Ramos (cell line): ENCODE data around the gene DOK6.

Experiments
- in situ Hi-C: fragments of 300-500 bp; cut with MboI; formaldehyde crosslinking; loops from one replicate; pipeline ENCODE4 v1.14.3; 2022; ENCODE audit warnings: low sequenced_read_pairs; ENCODE audit not compliant: unreplicated experiment

Gene DOK6

DNA sequence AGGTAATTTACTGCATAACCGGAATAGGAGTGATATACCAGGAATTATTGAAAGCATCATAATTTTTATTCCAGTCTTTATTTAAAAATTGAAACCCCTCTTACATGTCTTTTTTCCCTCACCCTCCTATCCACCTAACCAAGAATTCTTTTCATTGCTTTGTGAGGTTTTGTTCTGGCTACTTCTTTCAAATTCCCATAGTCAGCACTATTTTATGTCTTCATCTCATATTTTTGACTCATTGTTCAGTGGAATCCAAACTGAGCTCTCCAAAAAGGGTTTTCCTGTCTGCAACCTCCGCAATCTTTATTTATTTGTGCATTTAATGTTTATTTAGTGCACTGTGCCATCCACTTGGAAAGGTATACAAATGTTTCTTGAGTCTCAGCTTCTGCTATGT, 128.5 kb downstream of the DOK6 start:
- in situ Hi-C loops = no loop called here

DNA sequence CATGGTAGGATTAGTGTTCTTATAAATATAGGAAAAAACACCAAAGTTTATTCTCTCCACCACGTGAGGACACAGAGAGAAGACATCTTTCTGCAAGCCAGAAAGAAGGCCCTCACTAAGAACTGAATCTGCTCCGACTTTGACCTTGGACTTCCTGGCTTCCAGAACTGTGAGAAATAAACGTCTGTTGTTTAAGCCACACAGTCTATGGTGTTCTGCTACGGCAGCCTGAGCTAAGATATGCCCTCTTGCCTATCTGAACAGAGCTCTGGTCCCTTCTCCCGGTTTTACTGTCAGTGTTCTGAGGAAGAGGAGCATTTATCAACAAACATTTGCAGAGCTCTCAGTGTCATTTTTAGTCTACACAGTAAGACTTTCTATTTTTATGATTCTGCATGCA, 131.3 kb downstream of the DOK6 start:
- in situ Hi-C loops = no loop called here

DNA sequence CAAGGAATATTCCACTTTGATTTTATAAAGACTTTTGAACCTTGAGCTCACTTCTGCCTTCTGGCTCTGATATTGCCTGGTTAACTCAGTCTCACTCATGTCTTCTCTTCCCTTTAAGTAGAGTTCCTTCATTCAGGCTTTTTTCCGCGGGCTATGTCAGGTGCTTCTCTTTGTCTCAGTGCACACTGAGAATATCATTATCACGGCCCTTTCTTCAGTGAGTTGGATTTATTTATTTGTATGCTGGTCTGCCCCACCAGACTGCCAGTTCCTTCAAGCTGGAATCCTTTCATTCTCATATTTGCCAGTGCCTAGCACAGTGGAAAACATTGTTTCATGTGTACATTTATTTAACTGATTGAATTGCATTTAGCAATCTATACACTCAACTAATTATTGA, 136.5 kb downstream of the DOK6 start:
- in situ Hi-C loops = no loop called here

DNA sequence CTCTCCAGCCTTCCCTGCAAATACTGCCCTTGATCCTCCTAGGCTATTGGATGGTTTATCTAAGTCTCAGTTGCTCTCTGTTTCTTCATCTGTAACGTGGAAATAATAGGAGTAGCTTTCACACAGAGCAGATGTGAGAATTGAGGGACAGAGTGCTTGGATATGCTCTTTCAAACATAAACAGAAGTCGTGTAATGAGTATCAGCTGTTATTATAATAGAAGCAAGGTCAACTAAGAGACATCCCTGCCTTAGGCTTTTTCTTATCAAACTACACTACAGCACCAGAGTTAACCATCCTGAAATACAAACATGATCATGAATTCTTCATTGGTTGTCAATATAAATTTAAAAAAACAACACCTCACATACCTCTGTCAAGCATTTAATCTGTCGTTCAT, 138.2 kb downstream of the DOK6 start:
- in situ Hi-C loops = no loop called here

DNA sequence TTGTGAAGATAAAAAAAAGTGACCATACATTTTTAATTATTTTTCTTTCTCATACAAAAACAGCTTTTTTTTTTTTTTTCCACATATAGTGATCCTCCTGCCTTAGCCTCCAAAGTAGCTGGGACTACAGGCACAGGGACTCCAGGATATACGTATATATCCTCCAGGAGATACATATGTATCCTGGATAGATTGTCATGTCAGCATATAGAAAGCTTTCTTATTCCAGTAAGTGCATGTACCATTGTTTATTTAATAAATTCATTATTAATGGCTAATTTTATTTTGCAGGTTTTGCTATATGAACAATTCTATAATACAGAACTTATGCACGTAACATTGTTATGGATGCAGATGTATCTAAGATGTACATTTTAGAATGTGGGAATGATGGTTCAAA, 138.7 kb downstream of the DOK6 start:
- in situ Hi-C loops = no loop called here

DNA sequence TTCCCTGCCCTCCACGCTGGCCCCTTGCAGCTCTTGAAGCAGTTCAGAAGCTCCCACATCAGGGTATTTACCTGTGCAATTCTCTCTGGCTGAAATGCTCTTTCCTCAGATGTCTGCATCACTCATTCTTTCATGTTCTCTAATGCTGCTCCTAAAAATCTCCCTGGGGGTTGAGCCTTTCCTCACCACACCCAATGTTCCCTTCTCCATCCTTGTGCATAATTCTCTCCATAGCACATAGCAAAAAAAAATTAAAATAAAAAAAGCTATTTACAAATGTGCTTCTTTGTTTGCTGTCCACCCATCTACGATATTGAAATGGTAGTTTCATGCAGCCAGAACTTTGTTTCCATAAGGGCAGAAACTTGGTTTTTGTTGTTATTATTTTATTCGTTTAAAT, 155.5 kb downstream of the DOK6 start:
- in situ Hi-C loops = no loop called here

DNA sequence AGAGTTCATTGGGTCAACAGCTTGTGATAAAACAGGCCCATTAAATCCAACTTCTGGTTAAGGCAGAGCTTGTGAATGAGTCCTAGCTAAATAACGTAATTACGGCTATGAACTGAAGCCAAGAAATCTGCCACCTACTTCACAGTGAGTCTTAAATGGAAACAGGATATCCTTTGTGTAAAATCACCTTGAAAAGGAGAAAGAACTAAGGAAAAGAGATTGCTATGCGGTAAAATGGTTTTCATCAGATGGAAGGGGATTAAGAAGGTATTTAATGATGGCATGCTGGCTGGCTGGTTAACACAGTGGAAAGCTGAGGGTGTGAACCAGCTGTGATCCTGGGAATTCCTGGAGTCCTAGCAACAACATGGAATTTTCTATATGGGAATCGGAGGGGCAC, 156.6 kb downstream of the DOK6 start:
- in situ Hi-C loops = no loop called here

DNA sequence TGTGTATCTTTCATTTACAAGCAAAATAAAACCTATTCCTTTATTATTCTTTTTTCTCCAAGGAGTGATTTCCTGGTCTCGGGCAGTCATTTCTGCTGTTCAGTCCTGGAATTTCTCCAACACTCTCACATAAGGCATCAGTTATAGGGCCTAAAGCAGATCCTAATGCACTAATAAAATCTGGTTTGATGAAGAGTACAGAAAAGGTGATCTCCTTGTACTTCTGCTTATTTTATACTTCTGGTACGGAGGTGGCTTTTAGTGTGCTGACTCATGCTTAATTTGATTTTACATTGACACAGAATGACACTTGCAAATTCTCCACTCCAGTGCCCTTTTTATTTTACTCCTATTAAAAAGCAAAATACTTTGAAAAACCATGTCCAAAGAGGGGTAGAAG, 157.4 kb downstream of the DOK6 start:
- in situ Hi-C loops = no loop called here

DNA sequence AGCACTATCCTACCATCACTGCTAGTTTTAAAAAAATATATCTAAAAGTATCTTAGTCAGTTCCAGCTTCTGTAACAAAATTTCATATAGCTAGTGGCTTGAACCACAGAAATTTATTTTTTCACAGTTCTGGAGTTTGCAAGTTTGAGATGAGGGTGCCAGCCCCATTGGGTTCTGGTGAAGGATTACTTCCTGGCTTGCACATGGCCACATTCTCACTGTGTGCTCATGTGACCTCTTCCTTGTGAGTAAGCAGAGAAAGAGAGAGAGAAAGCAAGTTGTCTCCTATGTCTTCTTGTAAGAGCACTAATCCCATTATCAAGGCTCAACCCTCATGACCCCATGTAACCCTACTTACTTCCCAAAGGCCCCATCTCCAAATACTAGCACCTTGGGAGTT, 158.9 kb downstream of the DOK6 start:
- in situ Hi-C loops = no loop called here

DNA sequence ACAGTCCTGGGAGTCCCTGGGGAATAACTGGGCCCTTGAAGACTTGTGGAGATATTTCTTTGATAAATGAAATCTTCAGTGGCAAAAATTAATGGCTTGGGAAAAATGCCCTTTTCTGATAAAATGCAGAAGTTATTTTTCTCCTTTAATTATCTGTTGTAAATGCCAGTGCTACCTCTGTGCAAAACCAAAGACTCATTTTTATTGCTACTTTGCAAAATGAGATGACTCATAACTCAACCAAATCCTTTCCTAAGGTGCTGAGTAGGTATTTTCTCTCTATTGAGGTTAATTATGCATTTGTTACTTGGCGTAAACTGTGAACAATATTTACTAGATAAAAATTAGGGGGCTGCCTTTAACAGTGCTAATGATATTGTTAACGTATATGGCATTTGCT, 163.9 kb downstream of the DOK6 start:
- in situ Hi-C loops = no loop called here

DNA sequence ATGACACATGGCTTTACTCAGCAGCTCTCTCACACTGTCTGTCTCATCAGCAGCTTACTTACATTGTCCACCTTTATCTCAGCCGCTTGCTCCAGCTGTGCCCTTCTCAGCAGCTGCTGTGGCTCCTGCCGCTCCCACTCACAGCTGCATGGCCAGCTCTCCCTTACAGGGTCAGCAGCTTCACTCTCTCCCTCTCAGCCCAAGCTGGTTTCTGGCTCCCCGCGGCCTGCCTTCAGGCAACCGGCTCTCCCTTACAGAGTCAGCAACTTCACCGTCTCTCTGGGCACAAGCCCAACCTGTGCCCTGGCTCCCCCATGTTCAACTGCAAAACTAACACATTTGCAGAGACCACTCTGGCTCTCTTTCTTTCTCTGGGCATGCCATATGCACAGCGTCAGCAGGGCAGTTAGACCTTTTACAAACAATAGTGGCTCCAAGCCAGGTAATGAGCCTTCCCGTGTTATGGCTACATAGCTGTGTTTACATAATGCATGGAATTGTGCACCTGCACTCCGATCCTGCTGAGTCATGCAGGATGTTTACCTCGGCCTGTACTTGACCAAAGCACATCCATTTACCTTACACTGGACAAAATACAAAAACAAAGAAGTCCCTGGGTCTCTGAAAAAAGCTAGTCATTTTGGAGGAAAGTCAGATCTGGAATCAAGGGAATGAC, 167.3 kb downstream of the DOK6 start:
- in situ Hi-C loops = no loop called here

DNA sequence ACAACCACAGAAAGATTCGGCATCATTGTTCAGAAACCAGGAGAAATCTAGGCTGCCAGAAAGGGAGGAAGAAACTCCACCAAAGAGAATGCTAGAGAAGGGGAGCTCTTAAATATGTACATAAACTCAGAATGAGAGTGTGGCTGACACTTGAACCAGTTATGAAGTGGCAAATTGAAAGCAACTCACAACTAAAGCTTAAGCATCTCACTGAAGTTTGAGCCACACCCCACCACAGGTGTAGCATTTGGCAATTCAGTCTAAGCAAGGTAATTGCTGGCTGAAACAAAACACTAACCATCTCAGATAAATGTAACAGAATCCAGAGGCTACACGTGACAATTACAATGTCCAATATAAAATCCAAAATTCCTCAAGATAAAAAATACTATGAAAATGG, 168.4 kb downstream of the DOK6 start:
- in situ Hi-C loops = no loop called here

DNA sequence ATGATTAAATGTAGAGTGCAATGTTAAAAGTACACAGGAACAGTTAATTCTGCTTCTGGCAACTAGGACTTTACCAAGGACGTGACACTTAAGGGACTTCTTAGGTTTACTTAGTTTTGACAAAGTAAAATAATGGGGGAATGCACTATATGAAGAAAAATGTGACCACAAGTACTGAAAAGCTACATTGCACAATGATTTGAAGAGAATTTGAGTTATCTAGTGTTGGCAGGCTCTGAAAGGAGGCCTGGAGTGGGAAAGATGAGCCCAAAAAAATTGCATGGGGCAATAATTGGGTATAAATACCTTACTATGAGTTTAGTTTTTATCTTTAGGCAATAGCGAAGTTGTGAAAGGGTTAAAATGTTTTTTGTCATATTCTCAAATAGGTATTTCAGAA, 173.7 kb downstream of the DOK6 start:
- in situ Hi-C loops = no loop called here

DNA sequence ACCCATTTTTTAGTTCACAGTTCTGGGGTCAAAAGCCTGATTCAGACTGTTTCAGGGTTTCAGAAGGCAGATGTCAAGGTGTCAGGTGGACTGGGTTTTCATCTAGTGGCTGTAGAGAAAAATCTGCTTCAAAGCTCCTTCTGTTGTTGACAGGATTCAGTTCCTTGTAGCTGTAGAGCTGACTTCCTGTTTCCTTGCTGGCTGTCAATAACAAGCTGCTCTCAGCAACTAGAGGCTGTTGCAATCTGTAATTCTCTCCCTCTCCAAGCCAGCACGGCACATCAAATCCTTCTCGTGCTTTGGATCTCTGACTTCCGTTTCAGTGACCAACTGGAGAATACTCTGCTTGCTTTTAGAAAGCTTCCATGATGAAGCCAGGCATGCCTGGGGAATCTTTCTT, 179.4 kb downstream of the DOK6 start:
- in situ Hi-C loops = no loop called here

DNA sequence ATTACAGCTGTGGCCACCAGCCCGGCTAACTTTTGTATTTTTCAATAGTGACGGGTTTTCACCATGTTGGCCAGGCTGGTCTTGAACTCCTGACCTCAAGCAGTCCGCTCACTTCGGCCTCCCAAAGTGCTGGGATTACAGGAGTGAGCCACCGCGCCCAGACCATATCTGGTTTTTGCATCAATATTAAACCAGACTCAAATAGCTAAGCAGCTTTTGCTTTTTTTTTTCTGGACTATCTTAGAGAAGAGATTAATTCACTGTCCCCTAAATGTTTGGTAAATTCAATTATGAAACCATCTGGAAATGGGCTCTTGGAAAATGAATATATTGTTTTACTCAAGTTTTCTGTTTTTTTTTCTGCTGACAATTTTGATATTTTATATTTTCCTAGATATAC, 183.7 kb downstream of the DOK6 start:
- in situ Hi-C loops = no loop called here

DNA sequence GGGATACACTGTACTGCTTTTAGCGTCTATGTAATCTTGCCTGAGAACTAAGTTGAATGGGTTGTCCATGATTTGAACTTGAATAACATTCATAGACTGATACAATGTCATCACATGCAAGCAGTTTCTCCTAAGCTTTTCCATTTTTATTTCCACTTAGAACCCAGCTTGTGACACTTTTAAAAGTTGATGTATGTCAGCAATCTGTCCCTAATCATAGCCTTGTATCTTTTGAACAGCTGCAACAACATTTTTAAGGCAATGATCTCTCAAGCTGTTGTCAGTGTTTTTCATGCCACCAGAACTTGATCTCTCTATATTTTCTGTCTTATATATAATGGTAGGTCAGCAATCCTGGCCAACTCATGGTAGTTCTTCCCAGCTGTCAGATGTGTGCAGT, 185.0 kb downstream of the DOK6 start:
- in situ Hi-C loops = no loop called here

DNA sequence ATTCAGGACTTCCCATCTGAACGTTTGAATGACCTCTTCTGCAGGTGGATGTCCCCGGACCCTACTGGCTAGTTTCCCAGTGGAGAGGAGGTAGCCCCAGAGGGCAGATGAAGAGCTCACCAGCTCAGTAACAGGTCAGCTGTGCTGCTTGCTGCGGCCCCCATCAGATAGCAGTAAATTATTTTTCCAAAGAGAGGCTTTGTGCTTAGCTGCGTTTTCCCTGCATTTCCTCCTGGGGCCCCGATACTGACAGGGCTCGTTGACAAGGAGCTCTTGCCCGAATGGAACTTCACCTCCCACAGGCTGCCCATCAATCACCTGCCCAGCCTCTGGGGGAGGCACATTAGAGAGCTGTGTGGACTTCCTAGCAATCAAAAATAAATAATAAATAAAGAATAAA, 185.8 kb downstream of the DOK6 start:
- in situ Hi-C loops = no loop called here

DNA sequence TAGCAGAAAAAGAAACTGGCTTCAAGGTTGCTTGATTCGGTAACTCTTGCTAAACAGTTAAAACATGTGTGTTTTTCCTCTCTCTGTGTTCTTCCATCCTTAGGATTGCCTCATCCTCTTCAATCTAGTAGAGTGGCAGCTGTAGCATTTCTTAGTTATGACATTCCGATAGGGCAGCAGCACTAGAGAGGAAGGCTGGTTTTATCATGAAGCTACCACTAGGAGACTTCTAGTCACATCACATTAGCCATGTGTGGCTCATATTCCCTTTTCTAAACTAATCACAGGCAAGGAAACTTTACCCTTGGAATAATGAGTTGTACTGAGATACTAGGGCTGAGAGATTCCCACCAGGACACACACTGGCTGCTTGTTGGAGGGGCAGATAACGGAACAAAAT, 187.6 kb downstream of the DOK6 start:
- in situ Hi-C loops = no loop called here

DNA sequence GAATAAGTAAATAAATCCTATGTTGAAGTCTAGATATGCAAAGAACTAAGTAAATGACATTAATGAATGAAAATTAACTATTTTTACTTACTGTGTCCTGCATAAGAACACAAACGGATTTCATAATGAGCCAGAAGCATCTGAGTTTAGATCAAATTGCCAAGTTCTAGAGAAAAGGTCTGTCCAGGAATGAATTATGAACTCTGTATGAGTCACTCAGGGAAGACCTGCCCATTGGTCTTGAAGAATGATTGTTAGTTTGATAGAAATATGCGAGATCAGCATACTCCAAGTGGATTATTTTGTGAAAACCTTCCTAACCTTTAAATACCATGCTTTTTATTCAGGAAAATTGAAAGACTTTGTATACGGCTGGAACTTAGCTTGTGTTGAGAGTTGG, 189.5 kb downstream of the DOK6 start:
- in situ Hi-C loops = no loop called here

DNA sequence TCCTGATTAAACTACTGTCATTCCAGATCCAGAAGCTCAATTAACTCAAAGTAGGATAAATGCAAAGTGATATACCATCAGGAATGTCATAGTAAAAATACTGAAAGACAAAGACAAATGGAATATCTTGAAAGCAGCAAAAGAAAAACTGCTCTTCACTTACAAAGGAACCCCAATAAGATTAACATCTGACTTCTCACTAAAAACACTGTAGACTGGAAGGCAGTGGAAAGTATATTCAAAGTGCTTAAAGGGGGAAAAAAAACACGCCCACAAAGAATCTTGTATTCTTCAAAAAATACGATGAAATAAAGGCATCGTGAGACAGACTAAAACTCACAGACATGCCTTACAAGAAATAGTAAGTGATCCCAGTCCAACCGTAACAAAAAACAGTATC, 195.7 kb downstream of the DOK6 start:
- in situ Hi-C loops = no loop called here

DNA sequence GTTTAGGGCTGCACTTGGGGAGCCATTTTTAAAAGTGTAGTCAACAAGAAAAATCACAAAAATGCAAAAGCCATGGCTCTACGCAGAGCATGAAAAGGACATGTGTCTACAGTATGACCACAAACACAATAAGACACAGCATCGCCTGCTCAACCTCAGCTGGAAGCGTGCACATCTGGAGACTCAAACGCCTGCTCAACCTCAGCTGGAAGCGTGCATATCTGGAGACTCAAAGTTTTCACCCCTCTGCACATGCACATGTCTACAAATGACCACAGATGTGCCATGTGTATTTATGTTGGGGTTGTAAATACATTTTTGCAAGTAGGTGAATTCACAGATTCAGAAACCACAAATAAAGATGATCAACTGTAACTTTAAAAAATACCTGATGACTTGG, 196.9 kb downstream of the DOK6 start:
- in situ Hi-C loops = no loop called here

DNA sequence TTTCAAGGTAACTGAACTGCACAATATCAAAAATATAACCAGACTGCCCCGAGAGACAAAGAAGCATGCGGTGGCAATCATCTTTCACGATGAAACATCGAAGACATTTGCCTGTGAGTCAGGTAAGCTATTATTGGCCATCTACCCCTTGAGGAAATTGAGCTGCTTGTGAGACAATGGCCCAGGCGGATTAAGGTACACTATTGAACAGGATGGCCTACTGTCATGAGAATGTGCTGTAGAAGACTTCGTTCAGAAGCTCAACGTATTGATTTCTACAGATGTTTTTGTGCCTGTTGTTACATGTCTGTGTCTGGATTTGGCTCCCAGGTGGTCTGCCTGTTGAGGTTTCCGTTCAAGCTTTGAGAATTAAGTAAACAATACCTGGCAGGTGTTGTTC, 198.7 kb downstream of the DOK6 start:
- in situ Hi-C loops = no loop called here

DNA sequence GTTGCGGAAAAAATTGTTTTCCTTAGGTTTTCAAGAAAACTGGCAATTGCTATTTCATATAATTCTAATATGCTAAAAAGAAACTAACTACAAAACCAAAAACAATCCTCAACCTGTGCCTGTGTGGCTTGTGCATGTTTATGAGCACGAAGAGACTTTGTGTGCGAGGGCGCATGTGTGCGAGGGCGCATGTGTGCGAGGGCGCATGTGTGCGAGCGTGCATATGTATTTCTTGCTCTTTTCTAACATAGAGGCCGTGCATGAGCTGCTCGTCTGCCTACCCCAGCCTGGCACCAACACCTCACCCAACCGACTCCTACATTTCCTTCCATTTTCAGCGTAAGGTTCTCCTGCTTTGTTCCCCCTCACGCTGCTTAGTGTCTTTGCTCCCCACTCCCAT, 211.6 kb downstream of the DOK6 start:
- in situ Hi-C loops = no loop called here
